Uterus (tissue), 2 donors: ENCODE results near the gene YAE1.

Source experiments
- CTCF ChIP-seq, 4 experiments: fragments of 200-600 bp in 2 of 4; fragments of 450-650 bp in 2 of 4; sonication (generic) in 2 of 4; IDR thresholded peaks; one replicate each; pipeline ENCODE4 v1.5.1; 2016 to 2019; ENCODE audit warnings: antibody characterized with exemption in 4 of 4, mild to moderate bottlenecking in 2 of 4, moderate library complexity in 1 of 4
- POLR2A ChIP-seq, 2 donors: fragments of 450-650 bp; IDR thresholded peaks; one replicate each; pipeline ENCODE4 v1.6.1; 2016; ENCODE audit warnings: antibody characterized with exemption in 2 of 2, mild to moderate bottlenecking in 1 of 2, moderate library complexity in 1 of 2

- TF ChIP-seq CTCF (IDR thresholded peaks at IDR 0.05): no peak
- no peak for TF ChIP-seq POLR2A (IDR thresholded peaks at IDR 0.05)
These were observed 11.5 kb upstream of the YAE1 start for GRCh38 chr7:39554583-39555165.
